Esophagus muscularis mucosa (tissue), 3 donors: ENCODE data around the gene DLG1.

Experiments
- CTCF ChIP-seq, 3 experiments: fragments of 200-600 bp in 2 of 3; fragments of 450-650 bp in 1 of 3; sonication (generic) in 2 of 3; IDR thresholded peaks; one replicate each; pipeline ENCODE4 v1.5.1; 2017 to 2019; ENCODE audit warnings: antibody characterized with exemption in 3 of 3, mild to moderate bottlenecking in 2 of 3, moderate library complexity in 1 of 3
- EP300 ChIP-seq: sonication (generic); formaldehyde crosslinking; IDR thresholded peaks from one replicate; pipeline ENCODE4 v1.6.1; 2017; ENCODE audit warnings: antibody characterized with exemption

GRCh38 chr3:197317250-197317963 is 19.0 kb upstream of the DLG1 start:
- no peak for TF ChIP-seq CTCF (IDR thresholded peaks at IDR 0.05)
- no peak for TF ChIP-seq EP300
